ENCODE data around the gene TARS3. TPM values are rescaled to one million over a fixed set of nuclear protein-coding genes. Genes with fewer than 3 reads are reported as not detected.
"Not testable (repeated sequence)": the region's sequence is repeated elsewhere in the genome, so short reads cannot be mapped to it uniquely, and the experiment has no call there.

The TARS3 gene
- 6.9 TPM for total RNA-seq

GRCh38 chr15:101723874-101724674 lies at the start of gene TARS3:
Gene TARS3, minus strand, starts transcription at chr15:101724473. Its CDS starts 86 bp downstream, at chr15:101724387.
- Histone ChIP-seq H3K27me3 (no peaks in the 10 kb centered on the region), H3K4me1 (peaks cover 11% of the 10 kb centered on the region), H3K9me3 (no peaks in the 10 kb centered on the region), H3K27ac (peak within 1 kb of the TSS; percentile 87), H3K4me3 (peak within 1 kb of the TSS; percentile 82 to 89), H3K36me3 (peaks cover 0 to 19% of the 10 kb centered on the region in 2 donors)
- TF ChIP-seq POLR2AphosphoS5 (IDR thresholded peaks at IDR 0.05; ENCODE audit: insufficient read depth in 1 of 2, low read depth in 1 of 2), result peak in 1 of 2 donors; percentile 69
- peak in 1 of 2 donors; percentile 87 for TF ChIP-seq POLR2A (IDR thresholded peaks at IDR 0.05)
- TF ChIP-seq, protein P1, sequence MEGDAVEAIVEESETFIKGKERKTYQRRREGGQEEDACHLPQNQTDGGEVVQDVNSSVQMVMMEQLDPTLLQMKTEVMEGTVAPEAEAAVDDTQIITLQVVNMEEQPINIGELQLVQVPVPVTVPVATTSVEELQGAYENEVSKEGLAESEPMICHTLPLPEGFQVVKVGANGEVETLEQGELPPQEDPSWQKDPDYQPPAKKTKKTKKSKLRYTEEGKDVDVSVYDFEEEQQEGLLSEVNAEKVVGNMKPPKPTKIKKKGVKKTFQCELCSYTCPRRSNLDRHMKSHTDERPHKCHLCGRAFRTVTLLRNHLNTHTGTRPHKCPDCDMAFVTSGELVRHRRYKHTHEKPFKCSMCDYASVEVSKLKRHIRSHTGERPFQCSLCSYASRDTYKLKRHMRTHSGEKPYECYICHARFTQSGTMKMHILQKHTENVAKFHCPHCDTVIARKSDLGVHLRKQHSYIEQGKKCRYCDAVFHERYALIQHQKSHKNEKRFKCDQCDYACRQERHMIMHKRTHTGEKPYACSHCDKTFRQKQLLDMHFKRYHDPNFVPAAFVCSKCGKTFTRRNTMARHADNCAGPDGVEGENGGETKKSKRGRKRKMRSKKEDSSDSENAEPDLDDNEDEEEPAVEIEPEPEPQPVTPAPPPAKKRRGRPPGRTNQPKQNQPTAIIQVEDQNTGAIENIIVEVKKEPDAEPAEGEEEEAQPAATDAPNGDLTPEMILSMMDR (IDR thresholded peaks at IDR 0.05), result no peak
- peak in 1 of 2 donors; percentile 93 for DNase-seq (ENCODE audit: extremely low spot score in 2 of 2)
- intact Hi-C loops (cut with DNase I), result no loop called here

DNA sequence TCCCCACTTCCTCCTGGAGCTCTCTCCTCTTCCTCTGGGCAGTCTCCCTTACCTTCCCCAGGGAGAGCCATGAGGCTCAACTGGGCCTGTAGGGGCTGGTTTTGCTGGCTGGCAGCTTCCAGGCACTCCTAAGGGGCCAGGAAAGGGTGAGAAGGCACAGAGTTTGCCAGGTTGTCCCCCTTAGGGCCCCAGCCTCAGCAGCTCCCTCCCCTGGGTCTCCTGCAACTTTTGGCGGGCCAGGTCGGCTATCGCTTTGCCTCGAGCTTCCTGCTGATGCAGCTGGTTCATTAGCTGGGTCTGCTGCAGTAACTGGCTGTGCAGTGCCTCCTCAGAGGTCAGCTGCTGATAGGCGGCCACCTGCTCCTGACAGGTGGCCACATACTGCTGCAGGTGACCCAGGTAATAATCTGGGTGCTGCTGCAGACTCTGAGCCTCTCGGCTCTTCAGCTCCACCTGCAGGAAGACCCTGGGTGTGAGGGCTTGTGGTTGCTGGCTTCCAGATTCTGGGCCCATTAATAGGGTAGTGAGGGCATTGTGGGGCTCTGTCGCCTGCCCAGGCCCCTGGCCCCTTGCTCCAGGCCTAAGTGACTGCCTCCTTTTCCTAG lies 49.3 kb upstream of the TARS3 start:
- H3K27ac ChIP-seq, result no peak overlapping the region
- intact Hi-C loops (cut with DNase I), result no loop called here
- H3K36me3 ChIP-seq, result no peaks in the 10 kb centered on the region
- no peak for DNase-seq (ENCODE audit: extremely low spot score in 2 of 2)
- no peaks in the 10 kb centered on the region for H3K9me3 ChIP-seq
- H3K27me3 ChIP-seq, result no peaks in the 10 kb centered on the region
- H3K4me1 ChIP-seq, result no peaks in the 10 kb centered on the region
- TF ChIP-seq, protein P1 (IDR thresholded peaks at IDR 0.05), result no peak
- TF ChIP-seq POLR2A (IDR thresholded peaks at IDR 0.05) (no peak), POLR2AphosphoS5 (IDR thresholded peaks at IDR 0.05; ENCODE audit: insufficient read depth in 1 of 2, low read depth in 1 of 2) (no peak)
- H3K4me3 ChIP-seq, result no peak overlapping the region

DNA sequence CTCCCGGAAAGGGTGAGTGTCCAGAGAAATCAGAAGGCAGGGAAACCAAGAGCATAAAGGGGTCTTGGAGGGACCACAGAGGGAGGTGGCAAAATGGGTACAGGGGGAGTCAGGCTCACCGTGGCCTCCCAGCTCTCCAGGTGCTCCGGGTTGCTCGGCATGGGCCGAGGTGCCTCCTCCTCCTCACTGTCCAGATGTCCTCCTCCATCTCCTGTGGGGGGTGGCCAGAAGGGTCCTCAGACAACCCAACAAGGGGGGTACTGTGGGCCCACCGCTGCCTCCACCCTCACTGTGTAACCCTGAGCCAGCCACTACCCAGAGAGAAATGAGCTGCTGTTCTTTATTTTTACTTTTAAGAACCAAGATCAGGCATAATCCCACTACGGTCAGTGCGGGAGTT lies 48.6 kb upstream of the TARS3 start:
- Histone ChIP-seq H3K27ac (no peak overlapping the region), H3K4me3 (no peak overlapping the region), H3K4me1 (no peaks in the 10 kb centered on the region), H3K36me3 (no peaks in the 10 kb centered on the region), H3K27me3 (no peaks in the 10 kb centered on the region), H3K9me3 (no peaks in the 10 kb centered on the region)
- intact Hi-C loops (cut with DNase I), result no loop called here
- DNase-seq (ENCODE audit: extremely low spot score in 2 of 2), result no peak
- TF ChIP-seq, protein P1 (IDR thresholded peaks at IDR 0.05), result no peak
- TF ChIP-seq POLR2A (IDR thresholded peaks at IDR 0.05) (no peak), POLR2AphosphoS5 (IDR thresholded peaks at IDR 0.05; ENCODE audit: insufficient read depth in 1 of 2, low read depth in 1 of 2) (no peak)

DNA sequence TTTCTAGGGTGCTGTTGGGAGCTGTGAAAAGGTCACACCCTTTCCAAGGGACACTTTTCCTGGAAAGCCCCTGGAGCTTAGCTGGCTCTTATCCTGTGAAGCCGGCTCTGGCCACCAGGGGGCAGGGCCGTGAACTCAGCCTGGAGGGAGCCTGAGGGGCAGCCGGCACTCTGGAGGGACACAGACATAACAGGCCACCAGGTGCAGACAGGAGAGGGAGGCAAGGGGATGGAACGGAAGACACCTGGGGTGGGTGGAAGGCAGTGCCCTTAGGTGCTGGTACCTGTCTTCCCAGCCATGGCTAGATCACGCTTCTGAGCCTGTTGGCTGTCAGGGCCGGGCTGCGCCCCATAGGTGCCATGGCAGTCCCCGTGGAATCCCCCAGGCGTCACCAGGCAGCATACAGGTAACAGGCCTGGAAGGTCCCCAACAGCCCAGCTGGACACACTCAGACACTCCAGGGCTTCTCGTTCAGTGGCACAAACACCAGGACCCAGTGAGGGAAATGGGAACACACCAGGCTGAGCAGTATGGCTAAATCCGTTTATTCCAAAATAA lies 42.9 kb upstream of the TARS3 start:
- H3K27me3 ChIP-seq; H3K9me3 ChIP-seq; H3K4me1 ChIP-seq; DNase-seq (ENCODE audit: extremely low spot score in 2 of 2); H3K4me3 ChIP-seq; H3K36me3 ChIP-seq; H3K27ac ChIP-seq; intact Hi-C loops (cut with DNase I): not testable (repeated sequence)

GRCh38 chr15:101765772-101766456 lies 41.6 kb upstream of the TARS3 start:
- no peak overlapping the region for H3K4me3 ChIP-seq
- no peak for DNase-seq (ENCODE audit: extremely low spot score in 2 of 2)
- intact Hi-C loops (cut with DNase I), result no loop called here
- TF ChIP-seq POLR2AphosphoS5 (IDR thresholded peaks at IDR 0.05; ENCODE audit: insufficient read depth in 1 of 2, low read depth in 1 of 2), result no peak
- TF ChIP-seq, protein P1 (IDR thresholded peaks at IDR 0.05), result no peak
- no peak for TF ChIP-seq POLR2A (IDR thresholded peaks at IDR 0.05)
- no peaks in the 10 kb centered on the region for H3K27me3 ChIP-seq
- H3K4me1 ChIP-seq, result no peaks in the 10 kb centered on the region
- no peak overlapping the region for H3K27ac ChIP-seq
- no peaks in the 10 kb centered on the region for H3K36me3 ChIP-seq
- H3K9me3 ChIP-seq, result no peaks in the 10 kb centered on the region

- H3K27me3 ChIP-seq; H3K9me3 ChIP-seq; H3K4me1 ChIP-seq; DNase-seq (ENCODE audit: extremely low spot score in 2 of 2); H3K27ac ChIP-seq; H3K36me3 ChIP-seq; H3K4me3 ChIP-seq; intact Hi-C loops (cut with DNase I): not testable (repeated sequence)
Observed at GRCh38 chr15:101765340-101765671, 41.0 kb upstream of the TARS3 start.

DNA sequence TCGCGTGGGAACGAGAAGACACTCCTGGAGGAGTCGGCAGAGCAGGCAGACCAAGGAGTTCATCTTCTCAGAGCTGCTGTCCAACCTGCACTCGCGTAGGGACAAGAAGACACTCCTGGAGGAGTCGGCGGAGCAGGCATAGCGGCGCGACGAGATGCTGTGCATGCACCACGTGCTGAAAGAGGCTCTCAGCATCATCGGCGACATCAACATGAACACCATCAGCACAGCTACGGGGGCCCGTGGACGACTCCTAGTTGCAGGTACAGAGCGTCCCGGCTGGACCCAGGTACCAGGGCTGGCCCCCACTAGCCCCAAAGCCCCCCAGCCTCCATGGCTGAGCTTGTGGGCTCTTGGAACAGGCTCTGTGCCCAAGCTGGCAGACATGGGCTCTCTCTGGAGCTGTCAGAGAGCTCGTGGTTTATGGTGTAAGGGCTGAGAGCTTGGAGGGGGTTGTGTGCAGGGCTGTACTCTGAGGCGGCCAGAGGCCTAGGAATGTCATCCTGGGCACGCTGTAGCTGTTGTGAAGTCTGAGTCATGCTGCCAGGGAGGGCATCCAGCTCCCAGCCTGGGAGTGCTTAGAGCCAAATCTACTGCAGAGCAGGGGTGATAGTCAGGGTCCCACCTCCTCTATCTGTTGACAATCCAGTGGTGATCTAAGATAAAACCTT lies 40.5 kb upstream of the TARS3 start:
- H3K27ac ChIP-seq; H3K9me3 ChIP-seq; DNase-seq (ENCODE audit: extremely low spot score in 2 of 2); H3K27me3 ChIP-seq; H3K36me3 ChIP-seq; H3K4me3 ChIP-seq; intact Hi-C loops (cut with DNase I); H3K4me1 ChIP-seq: not testable (repeated sequence)

DNA sequence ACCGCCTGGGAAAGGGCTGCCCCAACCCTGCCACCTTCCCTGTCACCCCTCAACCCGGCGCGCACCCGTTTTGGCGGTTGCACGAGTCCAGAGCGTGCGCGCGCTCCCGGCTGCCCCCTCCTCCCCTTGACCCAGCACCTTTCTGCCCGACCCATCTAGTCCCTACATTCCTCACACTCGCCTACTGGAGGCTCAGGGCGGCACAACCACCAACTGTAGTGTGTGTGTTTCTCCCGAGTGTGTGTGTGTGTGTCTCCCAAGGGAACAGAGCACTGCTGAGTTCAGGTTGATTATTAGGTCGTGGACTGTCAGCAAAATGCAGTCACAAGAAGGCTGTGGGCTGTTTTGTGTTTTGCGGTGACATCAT lies 22.4 kb upstream of the TARS3 start:
- H3K9me3 ChIP-seq; DNase-seq (ENCODE audit: extremely low spot score in 2 of 2); H3K27me3 ChIP-seq; H3K36me3 ChIP-seq; H3K27ac ChIP-seq; H3K4me1 ChIP-seq; intact Hi-C loops (cut with DNase I): not testable (repeated sequence)
- peak overlapping the region in 1 of 2 donors; percentile 51 for H3K4me3 ChIP-seq

Data from vagina (tissue), 2 donors.